Tibial artery (tissue), 4 donors: ENCODE results near the gene NFE2.

ENCODE experiments used
- DNase-seq, 2 donors: peaks; one replicate each; pipeline ENCODE4 v3.0.0-alpha.2; 2019
- H3K27ac ChIP-seq, 2 donors: fragments of 200-600 bp; sonication (generic) in 1 of 2; 1 replicate in 1 of 2; 2 replicates in 1 of 2; pipeline ENCODE4 v1.5.1; 2018 to 2019; ENCODE audit warnings: mild to moderate bottlenecking in 1 of 2
- H3K27me3 ChIP-seq, 2 donors: fragments of 200-600 bp; sonication (generic) in 1 of 2; one replicate each; pipeline versions ENCODE4 v1.5.1 to v1.6.0; 2016 to 2019
- H3K36me3 ChIP-seq, 3 donors: fragments of 200-600 bp; sonication (generic) in 2 of 3; one replicate each; pipeline ENCODE4 v1.5.1; 2016 to 2019; ENCODE audit warnings: mild to moderate bottlenecking in 2 of 3
- H3K4me1 ChIP-seq, 4 donors: fragments of 200-600 bp; sonication (generic) in 2 of 4; 1 replicate in 3 of 4; 2 replicates in 1 of 4; pipeline ENCODE4 v1.5.1; 2016 to 2019
- H3K4me3 ChIP-seq, 2 donors: fragments of 200-600 bp; sonication (generic) in 1 of 2; 1 replicate in 1 of 2; 2 replicates in 1 of 2; pipeline ENCODE4 v1.5.1; 2018 to 2019; ENCODE audit warnings: mild to moderate bottlenecking in 2 of 2
- H3K9me3 ChIP-seq, 3 donors: fragments of 200-600 bp; sonication (generic) in 1 of 3; one replicate each; pipeline ENCODE4 v1.5.1; 2016 to 2019
- intact Hi-C: fragments of 100-400 bp; cut with DNase I; formaldehyde crosslinking; loops from one replicate; pipeline ENCODE4 v1.15.0; 2023; ENCODE audit warnings: low total_unique reads
- TF ChIP-seq, protein P1 (sequence below), 2 experiments: fragments of 200-600 bp in 1 of 2; fragments of 450-650 bp in 1 of 2; IDR thresholded peaks; one replicate each; pipeline ENCODE4 v1.5.1; 2017 to 2019; ENCODE audit warnings: antibody characterized with exemption in 2 of 2, mild to moderate bottlenecking in 1 of 2, moderate library complexity in 1 of 2

The NFE2 gene

DNA sequence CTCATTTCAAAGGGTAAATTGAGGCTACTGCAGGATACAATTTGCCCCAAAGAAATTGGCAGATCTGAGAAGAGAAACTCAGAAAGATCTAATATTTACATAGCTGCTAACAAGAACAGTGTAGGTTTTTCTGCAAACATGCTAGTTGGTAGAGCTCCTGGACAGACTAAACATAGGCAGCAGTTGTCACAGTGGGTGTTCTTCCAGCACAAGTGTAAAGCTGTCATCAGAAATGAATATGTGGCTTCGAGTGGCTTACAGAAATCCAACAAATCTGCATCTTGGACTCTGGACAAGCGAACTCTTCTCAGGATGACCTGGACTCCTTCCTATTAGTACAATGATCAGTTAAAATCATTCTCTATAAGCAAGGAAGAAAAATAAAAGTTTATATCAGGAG lies 26.8 kb downstream of the NFE2 start:
- Histone ChIP-seq H3K4me3 (no peak overlapping the region), H3K4me1 (peaks cover 0 to 21% (median 16%) of the 10 kb centered on the region in 4 donors), H3K27me3 (no peaks in the 10 kb centered on the region), H3K27ac (no peak overlapping the region), H3K36me3 (peaks cover 0 to 10% (median 0%) of the 10 kb centered on the region in 3 donors), H3K9me3 (no peaks in the 10 kb centered on the region)
- intact Hi-C loops: no loop called here
- TF ChIP-seq, protein P1, sequence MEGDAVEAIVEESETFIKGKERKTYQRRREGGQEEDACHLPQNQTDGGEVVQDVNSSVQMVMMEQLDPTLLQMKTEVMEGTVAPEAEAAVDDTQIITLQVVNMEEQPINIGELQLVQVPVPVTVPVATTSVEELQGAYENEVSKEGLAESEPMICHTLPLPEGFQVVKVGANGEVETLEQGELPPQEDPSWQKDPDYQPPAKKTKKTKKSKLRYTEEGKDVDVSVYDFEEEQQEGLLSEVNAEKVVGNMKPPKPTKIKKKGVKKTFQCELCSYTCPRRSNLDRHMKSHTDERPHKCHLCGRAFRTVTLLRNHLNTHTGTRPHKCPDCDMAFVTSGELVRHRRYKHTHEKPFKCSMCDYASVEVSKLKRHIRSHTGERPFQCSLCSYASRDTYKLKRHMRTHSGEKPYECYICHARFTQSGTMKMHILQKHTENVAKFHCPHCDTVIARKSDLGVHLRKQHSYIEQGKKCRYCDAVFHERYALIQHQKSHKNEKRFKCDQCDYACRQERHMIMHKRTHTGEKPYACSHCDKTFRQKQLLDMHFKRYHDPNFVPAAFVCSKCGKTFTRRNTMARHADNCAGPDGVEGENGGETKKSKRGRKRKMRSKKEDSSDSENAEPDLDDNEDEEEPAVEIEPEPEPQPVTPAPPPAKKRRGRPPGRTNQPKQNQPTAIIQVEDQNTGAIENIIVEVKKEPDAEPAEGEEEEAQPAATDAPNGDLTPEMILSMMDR (IDR thresholded peaks at IDR 0.05): no peak
- DNase-seq: no peak

DNA sequence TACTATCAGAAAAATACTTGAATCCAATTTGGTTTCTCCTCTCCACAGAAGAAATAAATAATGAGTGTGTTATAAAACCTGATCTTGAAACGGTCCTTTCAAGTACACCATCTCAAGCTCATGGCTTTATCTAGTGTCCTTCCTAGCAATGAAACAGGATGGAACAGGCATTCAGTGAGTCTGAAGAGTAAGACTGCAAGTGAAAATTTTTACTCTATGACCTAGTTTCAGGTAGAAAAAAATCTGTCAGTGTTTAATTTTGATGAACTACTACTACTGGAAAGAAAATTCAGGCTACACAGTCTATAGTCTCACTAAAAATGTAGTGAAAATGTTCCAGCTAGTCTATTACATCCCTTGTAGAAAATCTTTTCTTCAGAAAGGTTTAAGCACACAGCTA lies 28.6 kb downstream of the NFE2 start:
- Histone ChIP-seq H3K27me3 (no peaks in the 10 kb centered on the region), H3K36me3 (peaks cover 0 to 10% (median 0%) of the 10 kb centered on the region in 3 donors), H3K4me3 (no peak overlapping the region), H3K9me3 (no peaks in the 10 kb centered on the region), H3K27ac (no peak overlapping the region), H3K4me1 (peaks cover 0 to 3% (median 0%) of the 10 kb centered on the region in 4 donors)
- TF ChIP-seq, protein P1 (IDR thresholded peaks at IDR 0.05): no peak
- DNase-seq: no peak
- intact Hi-C loops: no loop called here

DNA sequence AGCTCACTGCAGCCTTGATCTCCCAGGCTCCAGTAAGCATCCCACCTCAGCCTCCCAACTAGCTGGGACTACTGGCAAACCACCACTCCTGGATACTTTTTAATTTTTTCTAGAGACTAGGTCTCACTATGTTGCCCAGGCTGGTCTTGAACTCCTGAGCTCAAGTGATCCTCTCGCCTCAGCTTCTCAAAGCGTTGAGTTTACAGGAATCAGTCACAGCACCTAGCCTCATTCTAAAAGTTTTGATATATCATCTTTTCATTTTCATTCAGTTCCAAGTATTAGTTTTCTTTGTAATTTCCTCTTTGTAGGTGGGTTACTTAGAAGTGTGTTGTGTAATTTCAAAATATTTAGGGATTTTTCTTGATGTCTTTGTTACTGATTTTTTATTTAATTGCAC lies 30.5 kb downstream of the NFE2 start:
- H3K4me1 ChIP-seq: no peaks in the 10 kb centered on the region
- H3K27me3 ChIP-seq: no peaks in the 10 kb centered on the region
- intact Hi-C loops: no loop called here
- no peak overlapping the region for H3K27ac ChIP-seq
- no peak for DNase-seq
- H3K36me3 ChIP-seq: peaks cover 0 to 10% (median 0%) of the 10 kb centered on the region in 3 donors
- TF ChIP-seq, protein P1 (IDR thresholded peaks at IDR 0.05): no peak
- H3K4me3 ChIP-seq: no peak overlapping the region
- no peaks in the 10 kb centered on the region for H3K9me3 ChIP-seq

DNA sequence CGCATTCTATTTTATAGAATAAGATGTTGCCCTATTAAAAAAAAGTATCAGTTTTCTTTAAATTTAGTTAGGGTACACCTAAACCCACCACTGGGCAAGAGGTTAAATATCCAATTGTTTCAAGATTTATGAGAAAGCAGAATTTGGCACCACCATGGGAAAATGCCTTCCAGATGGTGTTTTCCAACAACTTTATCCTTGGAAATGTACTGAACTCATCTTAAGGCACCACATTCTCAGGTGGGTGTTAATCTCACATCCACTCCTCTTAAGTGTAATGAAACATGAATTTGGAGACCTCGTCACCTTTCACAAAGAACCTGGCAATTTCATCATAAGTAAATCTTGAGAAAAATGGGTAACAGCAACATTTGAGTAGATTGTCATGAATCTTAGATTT lies 34.0 kb downstream of the NFE2 start:
- H3K36me3 ChIP-seq: no peaks in the 10 kb centered on the region
- H3K27me3 ChIP-seq: no peaks in the 10 kb centered on the region
- DNase-seq: no peak
- H3K4me1 ChIP-seq: peaks cover 0 to 8% (median 6%) of the 10 kb centered on the region in 4 donors
- no peak overlapping the region for H3K27ac ChIP-seq
- H3K9me3 ChIP-seq: no peaks in the 10 kb centered on the region
- intact Hi-C loops: no loop called here
- TF ChIP-seq, protein P1 (IDR thresholded peaks at IDR 0.05): no peak
- H3K4me3 ChIP-seq: no peak overlapping the region

DNA sequence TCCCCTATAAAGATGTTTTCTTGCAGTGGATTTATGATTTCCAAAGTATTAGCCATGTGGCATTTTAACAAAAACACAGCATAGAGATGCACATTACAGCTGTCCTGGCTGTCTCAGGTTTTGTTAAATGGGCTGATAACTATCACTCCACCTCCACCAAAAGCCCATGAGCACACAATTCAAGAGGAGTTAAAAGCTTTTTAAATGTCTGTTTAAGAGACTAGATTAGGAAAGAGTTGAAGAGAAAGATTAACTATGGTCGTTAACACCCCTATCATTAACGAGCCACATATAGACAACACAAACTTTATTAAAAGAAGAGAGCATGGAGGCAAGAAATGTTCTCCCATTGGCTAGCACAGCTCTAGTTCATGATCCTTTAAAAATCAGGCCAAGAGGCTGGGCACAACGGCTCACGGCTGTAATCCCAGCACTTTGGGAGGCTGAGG lies 35.4 kb downstream of the NFE2 start:
- Histone ChIP-seq H3K36me3 (no peaks in the 10 kb centered on the region), H3K27me3 (no peaks in the 10 kb centered on the region), H3K9me3 (no peaks in the 10 kb centered on the region), H3K27ac (no peak overlapping the region), H3K4me1 (peaks cover 0 to 18% (median 6%) of the 10 kb centered on the region in 4 donors), H3K4me3 (no peak overlapping the region)
- no peak for DNase-seq
- intact Hi-C loops: no loop called here
- TF ChIP-seq, protein P1 (IDR thresholded peaks at IDR 0.05): no peak

DNA sequence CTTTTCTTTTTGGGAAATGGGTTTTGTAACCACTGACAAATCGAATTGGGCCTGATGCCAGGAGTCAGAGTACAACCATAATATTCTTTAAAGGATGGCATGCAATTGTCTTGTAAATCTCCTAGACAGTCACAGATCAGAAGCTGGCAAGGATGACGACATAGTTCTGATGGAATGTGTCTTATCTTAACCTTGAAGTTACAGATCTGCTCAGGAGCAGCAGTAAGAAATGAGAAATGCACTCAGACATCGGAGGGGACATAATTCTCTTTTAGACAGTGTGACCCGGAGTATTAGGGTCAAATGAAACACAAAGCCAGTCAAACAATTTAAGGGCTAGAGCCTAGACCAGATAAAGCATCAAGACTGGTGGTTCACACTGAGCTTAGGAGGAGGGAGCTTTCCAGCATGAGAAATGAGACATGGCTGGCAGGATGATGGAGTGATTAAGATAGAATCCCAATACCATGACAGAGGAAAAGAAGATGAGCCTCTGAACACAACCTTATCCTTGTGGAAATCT lies 38.4 kb downstream of the NFE2 start:
- Histone ChIP-seq H3K27ac (no peak overlapping the region), H3K9me3 (no peaks in the 10 kb centered on the region), H3K4me1 (peaks cover 0 to 45% (median 23%) of the 10 kb centered on the region in 4 donors), H3K27me3 (no peaks in the 10 kb centered on the region), H3K4me3 (no peak overlapping the region), H3K36me3 (peaks cover 0 to under 1% (median 0%) of the 10 kb centered on the region in 3 donors)
- no peak for DNase-seq
- TF ChIP-seq, protein P1 (IDR thresholded peaks at IDR 0.05): no peak
- intact Hi-C loops: no loop called here
